Uterus (tissue), 4 donors: ENCODE measurements around the gene HOXA3. TPM values are rescaled to one million over a fixed set of nuclear protein-coding genes. Genes with fewer than 3 reads are reported as not detected.

ENCODE experiments used
- DNase-seq, 2 donors: peaks; one replicate each; pipeline ENCODE4 v3.0.0-alpha.2; 2019 to 2020
- H3K27ac ChIP-seq, 2 donors: fragments of 200-600 bp; sonication (generic); 1 replicate in 1 of 2; 2 replicates in 1 of 2; pipeline ENCODE4 v1.5.1; 2016 to 2018
- H3K27me3 ChIP-seq, 2 donors: fragments of 200-600 bp; sonication (generic); one replicate each; pipeline ENCODE4 v1.5.1; 2018 to 2019; ENCODE audit warnings: control low read depth in 1 of 2
- H3K36me3 ChIP-seq, 2 donors: fragments of 200-600 bp; sonication (generic); one replicate each; pipeline ENCODE4 v1.5.1; 2019; ENCODE audit warnings: control low read depth in 1 of 2
- H3K4me1 ChIP-seq, 2 donors: fragments of 200-600 bp; sonication (generic); one replicate each; pipeline ENCODE4 v1.5.1; 2018 to 2019; ENCODE audit warnings: control low read depth in 1 of 2
- H3K4me3 ChIP-seq, 2 donors: fragments of 200-600 bp; sonication (generic); 1 replicate in 1 of 2; 2 replicates in 1 of 2; pipeline ENCODE4 v1.5.1; 2018 to 2019; ENCODE audit warnings: mild to moderate bottlenecking in 1 of 2
- H3K9me3 ChIP-seq, 2 donors: fragments of 200-600 bp; sonication (generic); one replicate each; pipeline ENCODE4 v1.5.1; 2019; ENCODE audit warnings: control low read depth in 1 of 2
- CTCF ChIP-seq, 4 experiments: fragments of 200-600 bp in 2 of 4; fragments of 450-650 bp in 2 of 4; sonication (generic) in 2 of 4; IDR thresholded peaks; one replicate each; pipeline ENCODE4 v1.5.1; 2016 to 2019; ENCODE audit warnings: antibody characterized with exemption in 4 of 4, mild to moderate bottlenecking in 2 of 4, moderate library complexity in 1 of 4
- POLR2A ChIP-seq, 2 donors: fragments of 450-650 bp; IDR thresholded peaks; one replicate each; pipeline ENCODE4 v1.6.1; 2016; ENCODE audit warnings: antibody characterized with exemption in 2 of 2, mild to moderate bottlenecking in 1 of 2, moderate library complexity in 1 of 2
- intact Hi-C: fragments of 100-400 bp; cut with DNase I; formaldehyde crosslinking; loops from one replicate; pipeline ENCODE4 v1.15.1; 2023; ENCODE audit warnings: low total_unique reads
- total RNA-seq, 4 donors: library from RNA; depleted of rRNA in 3 of 4; stranded (reverse); fragments of >200 nt in 3 of 4; gene quantifications; one replicate each; pipeline versions ENCODE4 v1.1.0 to v1.2.4, GENCODE V29; 2014 to 2023
- donor health status: DM: yes; HTN: yes; CAD: no.

HOXA3 gene
- total RNA-seq, 4 donors from 2014 or later: 1.0 to 34.5 (median 19.0) TPM

DNA sequence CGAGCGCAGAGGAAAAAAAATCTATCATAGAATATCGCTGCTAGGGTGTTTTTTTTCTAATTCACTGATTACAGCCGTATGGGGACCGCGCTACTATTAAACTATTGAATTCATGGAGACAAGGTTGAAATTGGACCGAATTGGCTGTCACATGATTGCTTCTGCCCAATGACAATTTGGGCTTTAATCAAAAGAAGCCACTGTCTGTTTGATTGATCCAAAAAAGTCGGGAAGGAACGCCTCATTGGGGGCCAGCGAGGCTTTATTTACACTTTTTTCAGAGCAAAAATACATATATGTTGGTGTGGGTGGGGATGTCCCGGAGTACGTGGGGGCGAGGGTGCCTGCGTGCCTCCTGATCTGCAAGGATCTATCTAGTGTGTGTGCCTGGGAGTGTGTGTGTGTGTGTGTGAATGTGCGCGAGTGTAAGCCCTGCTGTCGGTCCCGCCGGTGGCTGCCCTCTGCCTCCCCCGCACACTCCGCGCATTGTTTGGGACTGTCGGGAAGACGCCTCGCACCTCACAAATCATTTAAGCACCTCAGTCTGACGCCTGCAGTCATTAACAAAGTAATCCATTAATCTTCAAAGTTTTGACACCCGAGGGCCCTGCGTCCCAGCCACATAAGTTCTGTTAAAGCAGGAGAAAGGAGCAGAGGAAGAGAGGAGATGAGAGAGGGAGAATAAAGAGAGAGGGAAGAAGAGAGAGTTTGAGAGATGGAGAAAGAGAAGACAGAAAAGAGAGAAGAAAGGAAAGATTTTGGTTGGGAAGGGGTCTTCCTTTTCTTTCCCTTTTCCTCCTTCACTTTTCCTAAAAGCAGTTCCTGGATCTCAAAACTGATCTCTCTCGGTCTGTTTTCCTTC, 49.6 kb downstream of the HOXA3 start, which contains the start of gene HOXA2:
TSS of gene HOXA2 (minus strand) at position 103 of the 862 bp plus-strand sequence. CDS start 183 bp downstream, outside the sequence.
- Histone ChIP-seq H3K4me1 (peaks cover 1 to 5% of the 10 kb centered on the region in 2 donors), H3K4me3 (no peak within 1 kb of the TSS), H3K27me3 (no peaks in the 10 kb centered on the region), H3K27ac (no peak within 1 kb of the TSS), H3K9me3 (no peaks in the 10 kb centered on the region), H3K36me3 (no peaks in the 10 kb centered on the region)
- TF ChIP-seq POLR2A (IDR thresholded peaks at IDR 0.05) (no peak), CTCF (IDR thresholded peaks at IDR 0.05) (no peak)
- intact Hi-C loops: no loop called here
- no peak for DNase-seq

DNA sequence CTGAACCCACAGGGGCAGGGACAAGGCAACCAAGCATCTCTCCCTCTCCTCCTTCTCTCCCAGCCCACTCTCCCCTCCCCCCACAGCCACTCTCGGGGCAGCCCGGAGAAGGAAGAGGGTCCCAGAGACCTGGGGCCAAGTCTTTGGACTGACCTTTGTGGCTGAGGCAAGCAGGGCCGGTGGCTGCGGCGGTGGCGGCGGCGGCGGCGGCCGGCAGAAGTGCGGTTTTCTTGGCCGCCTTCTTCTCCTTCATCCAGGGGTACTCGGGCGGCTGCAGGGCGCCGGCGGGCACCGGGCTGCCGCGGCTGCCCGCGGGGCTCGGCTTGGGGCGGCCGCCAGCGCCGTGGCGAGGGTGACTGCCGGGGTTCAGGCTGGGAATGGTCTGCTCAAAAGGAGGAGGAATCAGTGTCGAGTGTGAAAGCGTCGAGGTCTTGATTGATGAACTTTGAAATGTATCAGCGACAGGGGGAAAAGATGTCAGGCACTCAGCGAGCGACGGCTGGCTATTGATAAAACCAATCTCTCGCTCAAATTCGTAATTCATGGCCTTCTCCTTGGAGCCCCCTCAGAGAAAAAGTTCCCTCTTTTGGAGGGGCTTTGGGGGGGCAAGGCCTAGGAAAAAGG, 50.3 kb downstream of the HOXA3 start:
- Histone ChIP-seq H3K9me3 (no peaks in the 10 kb centered on the region), H3K36me3 (no peaks in the 10 kb centered on the region), H3K4me3 (no peak overlapping the region), H3K4me1 (peaks cover 8 to 11% of the 10 kb centered on the region in 2 donors), H3K27ac (no peak overlapping the region), H3K27me3 (no peaks in the 10 kb centered on the region)
- TF ChIP-seq POLR2A (IDR thresholded peaks at IDR 0.05) (no peak), CTCF (IDR thresholded peaks at IDR 0.05) (no peak)
- no peak for DNase-seq
- intact Hi-C loops: no loop called here

DNA sequence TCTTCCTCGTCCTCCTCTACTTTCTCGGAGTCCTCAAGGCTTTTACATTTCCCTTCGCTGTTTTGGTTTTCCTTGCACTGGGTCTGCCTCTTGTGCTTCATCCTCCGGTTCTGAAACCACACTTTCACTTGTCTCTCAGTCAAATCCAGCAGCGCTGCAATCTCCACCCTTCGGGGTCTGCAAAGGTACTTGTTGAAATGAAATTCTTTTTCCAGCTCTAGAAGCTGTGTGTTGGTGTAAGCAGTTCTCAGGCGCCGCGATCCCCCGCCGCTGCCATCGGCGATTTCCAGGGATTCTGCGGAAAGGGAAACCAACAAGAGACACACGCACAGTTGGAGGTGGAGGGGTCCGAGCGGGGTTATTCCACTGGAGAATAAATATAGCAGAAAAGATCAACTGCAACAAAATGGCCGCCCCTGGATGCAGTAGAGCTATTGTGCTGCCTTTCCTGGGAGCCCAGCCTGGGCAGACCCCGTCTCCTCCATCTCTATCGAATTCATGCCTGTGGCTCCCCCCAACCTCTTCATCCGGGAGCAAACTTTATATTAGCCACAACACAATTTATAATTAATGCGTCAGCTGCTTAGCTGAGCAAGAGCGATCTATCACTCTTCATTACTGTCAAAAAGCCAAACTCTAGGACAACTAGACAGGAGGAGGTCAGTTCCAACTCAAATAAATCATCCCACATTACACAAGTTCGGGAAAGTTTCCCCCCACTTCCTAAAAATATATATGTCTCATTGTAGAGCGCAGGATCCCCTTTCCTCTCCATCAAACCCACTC, 51.0 kb downstream of the HOXA3 start:
- H3K4me1 ChIP-seq: peaks cover 8 to 13% of the 10 kb centered on the region in 2 donors
- intact Hi-C loops: no loop called here

GRCh38 chr7:27100694-27101170, 51.7 kb downstream of the HOXA3 start:
- H3K27me3 ChIP-seq: no peaks in the 10 kb centered on the region
- H3K27ac ChIP-seq: peak overlapping the region in 1 of 2 donors; percentile 10
- H3K4me1 ChIP-seq: peaks cover 8 to 13% of the 10 kb centered on the region in 2 donors
- TF ChIP-seq CTCF (IDR thresholded peaks at IDR 0.05) (no peak), POLR2A (IDR thresholded peaks at IDR 0.05) (no peak)
- H3K4me3 ChIP-seq: no peak overlapping the region
- intact Hi-C loops: no loop called here
- no peaks in the 10 kb centered on the region for H3K36me3 ChIP-seq
- no peaks in the 10 kb centered on the region for H3K9me3 ChIP-seq
- no peak for DNase-seq

More for the DNA sequence above, 51.0 kb downstream of the HOXA3 start:
- H3K27ac ChIP-seq: peak overlapping the region in 1 of 2 donors; percentile 10
- H3K4me3 ChIP-seq: no peak overlapping the region
- H3K9me3 ChIP-seq: no peaks in the 10 kb centered on the region
- TF ChIP-seq POLR2A (IDR thresholded peaks at IDR 0.05) (no peak), CTCF (IDR thresholded peaks at IDR 0.05) (no peak)
- H3K27me3 ChIP-seq: no peaks in the 10 kb centered on the region
- DNase-seq: no peak
- no peaks in the 10 kb centered on the region for H3K36me3 ChIP-seq
